ENCODE results near the gene CXCL14.
"Not testable (repeated sequence)": the region's sequence is repeated elsewhere in the genome, so short reads cannot be mapped to it uniquely, and the experiment has no call there.

Gene CXCL14

DNA sequence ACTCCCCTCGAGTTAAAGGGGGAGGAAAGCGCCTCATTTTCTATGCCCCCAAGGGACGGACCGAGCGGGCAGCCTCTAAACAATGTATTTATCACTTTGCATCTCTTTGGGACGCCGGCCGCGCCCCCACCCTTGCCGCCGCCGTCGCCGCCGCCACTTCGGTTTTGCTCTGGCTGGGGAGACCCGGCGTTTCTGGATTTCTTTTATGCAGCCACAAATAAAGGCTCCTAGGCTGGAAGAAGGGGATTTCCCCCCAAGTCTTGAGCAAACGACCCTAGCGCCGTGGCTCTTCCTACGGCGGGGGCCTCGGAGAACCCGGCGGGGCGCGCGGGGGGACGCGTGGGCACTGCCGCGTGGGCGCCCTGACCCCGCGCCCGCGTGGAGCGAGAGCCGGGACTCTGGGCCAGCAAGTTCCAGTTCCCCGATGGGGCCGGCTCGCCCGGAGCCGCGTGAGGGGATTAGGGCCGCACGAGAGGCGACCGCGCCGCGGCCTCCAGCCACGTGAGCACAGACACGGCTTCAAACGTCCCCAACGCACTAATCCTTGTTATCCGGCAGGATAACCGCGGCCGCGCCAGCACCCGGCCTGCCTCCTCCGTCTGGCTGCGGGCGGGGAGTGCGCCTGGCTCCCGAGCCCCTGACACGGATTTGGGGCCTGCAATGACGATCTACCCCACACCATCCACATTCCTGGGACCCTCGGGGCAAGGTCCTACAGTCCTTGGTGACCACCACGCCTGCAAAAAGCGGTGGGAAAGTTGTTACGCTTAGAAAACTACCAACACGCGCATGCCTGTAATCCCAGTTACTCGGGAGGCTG, 35.1 kb downstream of the CXCL14 start:
- DNase-seq (ENCODE audit: low read depth in 2 of 2): no peak

DNA sequence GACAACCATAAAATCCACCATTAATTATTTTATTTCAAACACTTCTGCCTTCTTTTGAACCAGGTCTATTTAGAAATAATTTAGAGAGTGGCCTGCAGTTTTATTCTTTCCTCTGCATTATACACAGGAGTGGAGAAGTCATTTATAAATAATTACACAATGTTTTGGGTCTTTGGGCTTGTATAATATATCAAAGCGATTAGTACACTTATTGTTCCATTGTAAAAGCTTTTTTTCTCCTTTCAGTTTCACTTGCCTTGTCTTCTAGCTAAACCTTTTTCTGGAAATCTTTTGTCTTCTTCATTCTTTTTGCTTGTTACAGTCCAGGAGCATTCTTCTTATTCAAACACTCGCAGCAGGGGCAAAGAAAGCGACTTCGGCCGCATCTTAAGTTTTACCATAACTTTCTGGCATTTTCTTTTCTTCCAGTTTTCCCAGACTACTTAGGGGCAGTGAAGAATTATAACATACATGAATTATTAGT, 35.7 kb downstream of the CXCL14 start:
- DNase-seq (ENCODE audit: low read depth in 2 of 2): no peak

DNA sequence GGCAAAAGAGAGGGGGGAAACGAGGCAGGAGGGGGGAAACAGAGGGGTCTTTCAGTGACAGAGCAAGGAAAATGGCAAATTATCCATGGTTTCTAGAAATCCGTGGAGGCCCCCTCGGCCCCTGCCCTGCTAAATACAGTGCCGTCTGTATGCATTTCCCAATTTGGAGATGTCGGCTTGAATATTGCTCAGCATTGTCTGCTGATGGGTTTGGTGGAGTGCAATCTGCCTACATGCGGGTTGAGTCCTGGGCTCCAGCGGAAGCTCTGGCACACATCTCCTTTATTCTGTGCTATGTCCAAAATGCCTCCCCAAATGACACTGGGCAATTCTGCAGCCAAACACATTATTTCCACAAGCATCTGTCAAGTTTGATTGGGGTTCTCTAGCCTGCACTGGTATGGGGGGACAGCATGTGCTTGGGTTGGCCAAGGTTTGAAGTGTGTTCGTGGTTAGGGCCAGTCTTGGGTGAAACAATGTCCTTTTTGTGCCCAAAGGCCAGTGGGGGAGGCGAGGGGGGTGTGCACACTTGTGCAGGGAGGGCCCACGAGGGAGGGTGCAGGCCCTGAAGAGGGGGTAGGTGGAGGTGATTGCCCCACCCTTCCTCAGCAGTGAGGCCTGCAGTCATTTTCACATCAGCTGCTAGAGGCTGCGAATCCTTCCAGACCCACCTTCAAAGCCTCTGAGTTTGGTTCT, 36.8 kb downstream of the CXCL14 start:
- DNase-seq (ENCODE audit: low read depth in 2 of 2): no peak

DNA sequence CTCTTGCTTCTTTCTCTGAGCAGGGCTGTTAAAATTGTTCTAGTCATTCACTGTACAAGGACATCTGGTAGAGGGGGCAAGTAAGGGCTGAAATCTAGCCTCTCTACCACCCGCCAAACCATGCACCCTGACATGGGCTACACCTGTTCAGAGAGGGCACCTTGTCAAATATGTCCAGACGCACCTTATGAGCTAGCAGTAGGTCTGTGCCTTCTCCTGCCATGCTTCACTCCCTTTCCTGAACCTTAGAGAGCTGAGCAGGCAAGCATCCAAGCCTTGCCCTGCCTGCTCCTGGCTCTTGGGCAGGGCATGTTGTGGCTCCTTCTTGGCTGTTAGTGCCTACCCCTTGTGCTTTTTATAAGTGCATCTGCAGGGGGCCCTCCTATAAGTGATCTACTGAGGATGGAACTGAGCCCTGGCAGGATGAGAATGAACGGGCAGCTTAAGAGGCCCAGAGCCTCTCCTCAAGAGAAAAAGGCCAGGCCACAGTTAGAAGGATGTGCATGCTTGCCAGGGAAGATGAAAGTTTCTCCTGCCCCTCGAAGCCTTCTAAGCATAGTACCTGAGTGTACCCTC, 39.3 kb downstream of the CXCL14 start:
- no peak for DNase-seq (ENCODE audit: low read depth in 2 of 2)

DNA sequence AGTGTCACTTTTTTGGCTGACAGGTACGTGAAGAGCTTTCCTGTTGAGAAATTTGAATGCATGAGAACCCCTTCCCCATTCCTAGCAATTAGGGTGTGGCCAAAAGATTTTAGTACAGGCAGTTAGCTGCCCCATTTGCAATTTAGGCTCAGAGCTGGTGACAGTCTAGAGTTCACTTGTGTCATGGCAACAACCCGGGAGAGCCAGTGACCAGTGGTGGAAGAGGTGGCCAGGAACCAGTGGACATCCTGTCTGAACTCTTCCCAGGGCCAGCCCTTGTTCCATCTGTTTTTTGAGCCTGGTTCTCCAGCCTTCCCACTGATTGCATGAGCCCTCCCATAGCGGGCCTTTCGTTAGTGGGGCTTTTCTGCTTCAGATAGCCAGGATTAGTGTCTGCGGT, 40.5 kb downstream of the CXCL14 start:
- DNase-seq (ENCODE audit: low read depth in 2 of 2): no peak

DNA sequence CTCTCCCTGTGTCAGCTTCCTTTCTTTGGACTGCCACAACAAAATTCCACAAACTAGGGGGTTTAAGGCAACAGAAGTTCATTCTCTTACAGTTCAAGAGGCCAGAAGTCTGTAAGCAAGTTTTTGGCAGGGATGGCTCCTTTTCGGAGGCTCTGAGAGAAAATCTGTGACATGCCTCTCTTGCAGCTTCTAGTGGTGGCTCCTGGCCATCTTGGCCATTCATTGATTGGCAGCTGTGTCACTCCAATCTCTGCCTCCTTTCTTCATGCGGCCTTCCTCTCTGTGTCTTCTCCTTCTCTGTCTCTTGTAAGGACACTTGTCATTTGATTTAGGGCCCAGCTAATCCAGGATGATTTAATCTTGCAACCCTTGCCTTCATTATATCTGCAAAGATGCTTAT, 41.0 kb downstream of the CXCL14 start:
- no peak for DNase-seq (ENCODE audit: low read depth in 2 of 2)

DNA sequence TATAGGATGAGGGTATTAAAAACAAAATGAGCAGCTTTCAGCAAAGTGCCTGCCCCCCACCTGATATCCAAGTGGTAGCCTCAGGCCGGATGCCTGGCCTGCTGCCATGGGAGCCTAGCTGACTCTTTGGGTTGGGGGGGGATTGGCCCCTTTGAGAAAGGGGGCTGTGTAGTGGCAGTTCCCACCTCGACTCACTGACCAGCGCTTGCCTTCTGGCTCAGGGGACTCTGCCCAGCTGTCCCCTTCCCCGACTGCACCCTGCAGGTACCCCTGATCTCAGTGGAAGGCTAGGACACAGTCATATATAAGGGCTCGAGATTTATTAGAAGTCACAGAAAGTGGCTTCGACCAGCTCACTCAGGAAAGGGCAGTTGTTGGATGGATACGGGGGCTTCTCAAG, 41.5 kb downstream of the CXCL14 start:
- no peak for DNase-seq (ENCODE audit: low read depth in 2 of 2)

DNA sequence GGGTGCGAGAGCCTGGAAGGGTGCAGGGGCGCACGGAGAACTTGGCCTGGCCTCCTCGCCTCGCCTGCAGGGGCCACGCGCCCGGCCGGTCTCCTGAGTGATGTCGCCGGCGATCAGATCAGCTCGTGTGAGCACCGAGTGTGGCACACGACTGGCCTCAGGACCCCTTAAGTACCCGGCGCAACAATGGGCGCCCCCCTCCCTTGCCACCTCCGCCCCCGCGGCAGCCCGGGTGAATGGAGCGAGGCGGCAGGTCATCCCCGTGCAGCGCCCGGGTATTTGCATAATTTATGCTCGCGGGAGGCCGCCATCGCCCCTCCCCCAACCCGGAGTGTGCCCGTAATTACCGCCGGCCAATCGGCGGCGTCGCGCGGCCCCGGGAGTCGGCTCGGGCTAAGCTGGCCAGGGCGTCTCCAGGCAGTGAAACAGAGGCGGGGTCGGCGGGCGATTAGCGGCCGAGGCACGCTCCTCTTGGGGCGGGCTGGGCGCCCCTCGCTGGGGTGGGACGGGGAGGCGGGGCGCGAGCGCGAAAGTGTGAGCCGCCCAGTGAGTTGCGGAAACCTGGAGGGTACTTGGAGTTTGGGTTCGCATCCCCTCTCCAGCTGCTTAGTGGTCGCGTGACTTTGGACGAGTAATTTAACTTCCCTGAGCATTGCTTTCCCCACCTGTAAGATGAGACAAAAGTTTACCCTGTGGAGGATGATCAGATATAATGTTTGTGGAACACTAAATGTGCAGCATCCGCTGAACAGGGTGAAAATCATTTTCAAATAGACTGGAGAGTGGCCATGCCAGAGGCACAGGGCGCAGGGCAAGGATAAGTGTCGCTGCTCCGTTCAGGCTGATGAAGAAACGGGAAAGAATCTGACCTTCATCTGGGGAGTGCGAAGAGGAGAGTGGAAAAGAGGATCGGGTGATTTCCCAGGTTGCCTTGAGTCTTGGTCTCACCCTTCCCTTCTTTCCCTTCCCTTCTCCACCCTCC, 42.7 kb downstream of the CXCL14 start, which contains the start of gene NEUROG1:
TSS of gene NEUROG1 (minus strand) at position 145 of the 982 bp plus-strand sequence. CDS start 274 bp downstream, outside the sequence.
- DNase-seq (ENCODE audit: low read depth in 2 of 2): no peak

DNA sequence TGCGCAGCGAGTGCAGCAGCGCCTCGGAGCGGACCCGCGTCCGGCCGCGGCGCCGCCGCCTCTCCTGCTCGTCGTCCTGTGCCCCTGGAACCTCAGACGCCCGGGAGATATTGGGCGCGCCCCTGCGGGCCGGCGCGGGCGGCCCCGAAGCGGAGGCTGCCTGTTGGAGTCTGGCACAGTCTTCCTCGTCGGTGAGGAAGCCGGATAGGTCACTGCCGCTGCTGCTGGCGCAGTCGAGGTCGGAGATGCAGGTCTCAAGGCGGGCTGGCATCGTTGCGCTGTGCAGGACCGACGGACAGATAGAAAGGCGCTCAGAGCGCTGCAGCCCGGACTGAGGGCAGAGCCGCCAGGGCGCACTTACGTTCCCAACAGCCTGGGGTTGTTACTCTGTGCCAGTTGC, 43.4 kb downstream of the CXCL14 start:
- DNase-seq (ENCODE audit: low read depth in 2 of 2): no peak

DNA sequence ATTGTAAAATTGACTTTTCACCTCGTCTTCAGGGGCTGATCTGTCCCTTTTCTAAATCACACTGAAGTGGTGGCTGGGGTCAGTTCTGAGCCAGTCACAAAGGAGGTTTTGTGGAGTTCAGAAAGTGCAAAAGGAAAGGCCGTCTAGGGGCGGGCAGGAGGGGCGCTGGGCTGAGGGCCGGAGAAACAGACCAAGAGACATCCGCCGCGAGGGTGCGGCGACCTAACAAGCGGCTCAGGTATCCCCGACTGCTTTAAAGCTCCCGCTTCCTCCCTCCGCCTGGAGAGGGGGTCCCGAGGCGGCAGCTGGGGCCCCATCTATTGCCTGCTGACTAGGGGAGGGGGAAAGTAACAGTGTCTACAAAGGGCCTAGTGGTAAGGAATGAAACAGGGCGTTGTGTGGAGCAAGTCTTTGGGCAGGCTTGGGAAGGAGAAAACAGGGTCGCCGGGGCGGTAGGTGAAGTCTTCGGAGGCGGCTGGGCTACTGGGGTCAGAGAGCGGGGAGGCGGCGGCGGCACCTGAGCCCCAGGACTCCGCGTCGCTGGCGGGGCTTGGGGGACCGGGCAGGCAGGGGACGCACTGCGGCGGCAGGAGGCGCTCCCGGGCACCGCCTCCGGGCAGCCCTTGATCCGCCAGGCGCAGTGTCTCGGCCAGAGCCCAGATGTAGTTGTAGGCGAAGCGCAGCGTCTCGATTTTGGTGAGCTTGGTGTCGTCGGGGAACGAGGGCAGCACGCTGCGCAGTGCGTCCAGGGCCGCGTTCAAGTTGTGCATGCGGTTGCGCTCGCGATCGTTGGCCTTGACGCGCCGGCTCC, 44.0 kb downstream of the CXCL14 start:
- DNase-seq (ENCODE audit: low read depth in 2 of 2): no peak

DNA sequence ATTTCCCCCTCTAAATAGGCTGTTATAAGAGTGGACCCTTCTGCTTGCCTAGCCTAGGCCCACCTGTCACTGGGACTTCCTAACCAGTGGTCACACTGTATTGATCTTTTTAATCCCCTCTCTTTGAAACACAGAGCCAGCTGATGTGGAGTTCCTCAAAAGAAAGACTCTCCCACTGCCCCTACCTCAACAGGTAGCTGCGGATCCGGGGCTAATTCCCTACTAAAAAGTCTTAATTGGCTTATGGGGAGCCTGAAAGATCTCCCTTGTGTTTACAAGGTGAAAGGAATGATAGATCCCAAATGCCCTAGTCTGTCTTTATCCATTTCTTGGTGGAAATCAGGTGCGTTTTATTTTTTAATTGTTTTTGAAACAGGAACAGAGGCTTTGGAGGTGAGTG, 45.0 kb downstream of the CXCL14 start:
- DNase-seq (ENCODE audit: low read depth in 2 of 2): no peak

DNA sequence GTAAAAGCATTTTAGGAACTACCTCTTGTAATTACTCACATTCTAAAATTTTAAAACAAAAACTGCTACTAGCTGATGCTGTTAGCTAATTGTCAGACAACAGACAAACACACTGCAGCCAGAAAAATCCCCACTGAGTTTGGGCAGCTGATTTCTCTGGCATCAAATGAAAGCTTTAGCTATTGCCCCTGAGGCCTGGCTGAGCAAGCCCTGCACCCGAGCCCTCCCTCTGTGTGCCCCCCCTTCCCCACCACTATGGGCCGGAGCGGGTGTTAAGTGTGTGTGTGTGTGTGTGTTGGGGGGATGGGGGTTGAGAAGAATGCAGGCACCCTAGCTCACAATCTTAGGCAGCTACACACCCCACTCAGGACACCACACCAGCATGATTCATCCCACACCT, 45.5 kb downstream of the CXCL14 start:
- no peak for DNase-seq (ENCODE audit: low read depth in 2 of 2)

DNA sequence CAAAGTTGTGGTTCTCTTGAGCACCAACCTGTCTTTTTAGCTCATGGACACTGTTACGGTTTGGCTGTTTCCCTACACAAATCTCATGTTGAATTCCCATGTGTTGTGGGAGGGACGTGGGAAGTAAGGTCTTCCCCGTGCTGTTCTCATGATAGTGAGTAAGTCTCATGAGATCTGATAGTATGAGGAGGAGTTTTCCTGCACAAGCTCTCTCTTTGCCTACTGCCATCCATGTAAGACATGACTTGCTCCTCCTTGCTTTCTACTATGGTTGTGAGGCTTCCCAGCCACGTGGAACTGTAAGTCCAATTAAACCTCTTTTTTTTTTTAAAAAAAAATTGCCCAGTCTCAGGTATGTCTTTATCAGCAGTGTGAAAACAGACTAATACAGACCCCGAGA, 49.2 kb downstream of the CXCL14 start:
- not testable (repeated sequence) for DNase-seq (ENCODE audit: low read depth in 2 of 2)

DNA sequence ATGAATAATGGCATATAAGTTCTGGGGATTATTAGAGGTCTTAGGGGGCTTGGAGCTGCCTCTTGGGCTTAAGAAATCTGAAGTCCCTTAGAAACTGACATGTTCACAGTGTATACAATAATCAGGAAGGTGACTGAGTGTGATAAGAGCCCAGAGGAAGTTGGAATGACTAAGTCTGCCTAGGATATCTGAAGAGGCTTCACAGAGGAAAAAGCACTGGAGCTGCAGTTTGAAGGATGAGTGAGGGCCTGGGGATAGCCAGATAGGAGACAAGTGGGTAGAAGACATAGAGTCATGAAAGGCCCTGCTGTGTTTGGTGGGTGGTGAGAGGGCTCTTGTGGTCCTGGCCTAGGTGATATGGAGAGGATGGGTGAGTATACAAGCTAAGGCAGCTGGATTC, 51.9 kb downstream of the CXCL14 start:
- DNase-seq (ENCODE audit: low read depth in 2 of 2): no peak

DNA sequence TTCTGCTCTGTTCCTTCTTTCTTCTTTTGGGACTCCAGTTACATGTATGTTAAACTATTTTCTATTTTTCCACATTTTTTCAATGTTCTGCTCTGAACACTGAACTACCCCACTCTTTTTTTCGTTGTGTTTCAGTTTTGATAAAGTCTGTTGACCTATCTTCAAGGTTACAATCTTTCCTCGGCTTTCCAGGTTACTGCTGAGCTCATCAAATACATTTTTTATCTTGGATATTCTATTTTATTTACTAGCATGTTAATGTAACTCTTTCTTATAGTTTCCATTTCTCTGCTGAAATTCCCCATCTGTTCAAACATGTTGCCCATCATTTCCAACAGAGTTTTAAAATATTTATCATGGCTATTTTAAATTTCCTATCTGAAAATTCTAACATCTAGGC, 56.8 kb downstream of the CXCL14 start:
- no peak for DNase-seq (ENCODE audit: low read depth in 2 of 2)

All from stimulated activated CD4-positive, alpha-beta T cell treated with anti-CD3 and anti-CD28 coated beads, Interleukin-1b, Interleukin-23, amount 100 ng/mL, for 1 hour (primary cell).